Panc1 (cell line): ENCODE results near the gene MINDY4B. TPM values are rescaled to one million over a fixed set of nuclear protein-coding genes. Genes with fewer than 3 reads are reported as not detected.

Experiments
- ATAC-seq: fragments of 200-7000 bp; cut with Tn5 transposase; 2 replicates; pipeline ENCODE4 v1.9.1; 2020; ENCODE audit warnings: mild to moderate bottlenecking, moderate library complexity
- BruUV-seq: library from RNA; stranded (reverse); fragments of 400-500 nt; replicated peaks from 2 replicates; lab custom pipeline; 2021; lab: Mats Ljungman, UMichigan
- CTCF ChIA-PET: fragments of 300-600 bp; sonication (Branson Sonifier 250); formaldehyde crosslinking; loops from one replicate; lab custom pipeline; 2022; ENCODE audit warnings: antibody characterized with exemption; lab: Charles Lee
- POLR2A ChIA-PET: fragments of 300-600 bp; sonication (Branson Sonifier 250); formaldehyde crosslinking; loops from one replicate; lab custom pipeline; 2022; ENCODE audit warnings: antibody characterized with exemption; lab: Charles Lee
- DNase-seq: peaks from one replicate; pipeline ENCODE4 v3.0.0-alpha.2; 2010; ENCODE audit warnings: low read depth, low spot score
- H3K27ac ChIP-seq: 2 replicates; pipeline ENCODE4 v1.5.1; 2011; ENCODE audit warnings: mild to moderate bottlenecking, low read length, inconsistent platforms
- H3K27me3 ChIP-seq: fragments of 200-500 bp; sonication (Bioruptor generic); 2 replicates; pipeline ENCODE4 v1.6.0; 2014; ENCODE audit warnings: low read length, inconsistent platforms; ENCODE audit not compliant: control insufficient read depth, insufficient read depth
- H3K36me3 ChIP-seq: fragments of 200-500 bp; sonication (Bioruptor generic); 2 replicates; pipeline ENCODE4 v1.5.1; 2014; ENCODE audit warnings: inconsistent platforms, mild to moderate bottlenecking, low read length, moderate library complexity; ENCODE audit not compliant: control insufficient read depth, insufficient read depth
- H3K4me1 ChIP-seq: 2 replicates; pipeline ENCODE4 v1.5.1; 2011; ENCODE audit warnings: inconsistent platforms, mild to moderate bottlenecking, low read length, moderate library complexity; ENCODE audit not compliant: control insufficient read depth, insufficient read depth
- H3K4me3 ChIP-seq, 2 experiments: 2 replicates each; pipeline ENCODE4 v1.5.1; 2011 to 2012; ENCODE audit warnings: low read depth in 2 of 2, low read length in 2 of 2, mild to moderate bottlenecking in 2 of 2, inconsistent platforms in 1 of 2, moderate library complexity in 1 of 2
- H3K9me3 ChIP-seq: fragments of 200-500 bp; sonication (Bioruptor generic); 2 replicates; pipeline ENCODE4 v1.5.1; 2014; ENCODE audit warnings: low read depth, mild to moderate bottlenecking, inconsistent platforms, low read length, moderate library complexity; ENCODE audit not compliant: control insufficient read depth, insufficient read depth
- CTCF ChIP-seq: fragments of 450-650 bp; IDR thresholded peaks from 2 replicates; pipeline ENCODE4 v1.5.1; 2017; ENCODE audit warnings: mild to moderate bottlenecking
- POLR2AphosphoS5 ChIP-seq: IDR thresholded peaks from 2 replicates; pipeline ENCODE4 v1.6.1; 2012; ENCODE audit warnings: mild to moderate bottlenecking, low read depth, low read length, moderate library complexity
- REST ChIP-seq, 2 experiments: IDR thresholded peaks; 2 replicates each; pipeline ENCODE4 v1.6.1; 2011 to 2012; ENCODE audit warnings: low read depth in 2 of 2, control low read depth in 1 of 2, low read length in 1 of 2, mild to moderate bottlenecking in 1 of 2, moderate library complexity in 1 of 2; ENCODE audit not compliant: insufficient read depth in 1 of 2
- SIN3A ChIP-seq: IDR thresholded peaks from 2 replicates; pipeline ENCODE4 v1.6.1; 2012; ENCODE audit warnings: low read depth, mild to moderate bottlenecking, low read length, moderate library complexity, borderline replicate concordance; ENCODE audit not compliant: insufficient read depth
- TCF7L2 ChIP-seq: IDR thresholded peaks from 2 replicates; pipeline ENCODE4 v1.6.1; 2011; ENCODE audit warnings: mild to moderate bottlenecking, low read depth, low read length, inconsistent platforms
- in situ Hi-C: cut with HindIII; loops from 2 replicates; pipeline ENCODE4 v1.10.0; 2016; ENCODE audit warnings: low sequenced_read_pairs, low pct_unique_long_range_greater_than_20kb
- intact Hi-C: fragments of 100-400 bp; cut with micrococcal nuclease; formaldehyde crosslinking; loops from one replicate; pipeline ENCODE4 v1.10.0; 2022; ENCODE audit not compliant: unreplicated experiment
- total RNA-seq: library from RNA; stranded (reverse); gene quantifications from one replicate; pipeline ENCODE4 v1.2.1, GENCODE V29; 2021; ENCODE audit not compliant: unreplicated experiment

MINDY4B gene
- total RNA-seq, 1 experiment from 2014 or later: not detected

DNA sequence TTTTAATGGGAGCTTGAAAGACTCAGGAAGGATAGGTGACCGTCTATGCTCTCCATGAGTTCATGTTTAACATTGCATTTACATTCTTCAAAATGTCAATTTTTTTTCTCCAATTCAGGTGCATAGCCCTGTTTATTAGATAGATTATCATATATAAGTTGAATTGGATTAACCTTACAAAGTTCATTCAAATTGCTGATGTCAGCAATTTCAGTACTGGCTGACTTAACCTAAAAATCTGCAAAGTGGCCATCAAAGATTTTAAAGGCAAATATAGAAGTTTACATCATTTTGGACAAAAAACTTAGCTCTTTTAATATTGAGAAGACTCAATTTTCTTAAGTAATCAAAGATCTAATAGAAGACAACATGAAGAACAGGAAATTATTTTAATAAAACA lies 57.8 kb downstream of the MINDY4B start:
- ATAC-seq (no peak), DNase-seq (no peak)
- Histone ChIP-seq H3K4me1 (no peaks in the 10 kb centered on the region), H3K36me3 (no peaks in the 10 kb centered on the region), H3K27me3 (peaks cover 11% of the 10 kb centered on the region; the same call in 1 of the 2 replicates), H3K9me3 (no peaks in the 10 kb centered on the region; the same call in 1 of the 2 replicates), H3K27ac (no peak overlapping the region), H3K4me3 (no peak overlapping the region)
- CTCF ChIA-PET: no interaction called here
- in situ Hi-C loops: no loop called here
- TF ChIP-seq CTCF (no peak), TCF7L2 (no peak), SIN3A (no peak), POLR2AphosphoS5 (no peak)
- no TSS peak for BruUV-seq
- POLR2A ChIA-PET: no interaction called here
- intact Hi-C loops: no loop called here

DNA sequence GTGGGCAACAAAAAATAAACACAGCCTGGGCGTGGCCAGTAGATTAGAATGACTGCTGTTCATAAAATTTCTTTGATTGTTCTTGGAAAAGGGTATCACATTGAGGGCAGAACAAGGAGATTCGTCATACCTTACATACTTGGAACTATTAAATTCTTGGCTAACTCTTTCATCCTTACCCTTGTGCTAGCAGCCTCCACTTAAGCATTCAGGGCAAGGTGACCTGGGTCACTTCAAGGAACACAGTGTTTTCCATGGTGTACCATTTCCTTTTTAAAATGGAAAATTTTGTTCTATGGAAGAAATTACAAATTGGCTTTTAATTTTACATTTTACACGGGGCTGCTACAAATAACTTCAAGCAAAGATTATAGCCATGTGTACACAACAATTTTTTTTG lies 60.8 kb downstream of the MINDY4B start:
- ATAC-seq: no peak
- CTCF ChIA-PET: no interaction called here
- POLR2A ChIA-PET: no interaction called here
- Histone ChIP-seq H3K27ac (no peak overlapping the region), H3K9me3 (no peaks in the 10 kb centered on the region), H3K4me3 (no peak overlapping the region), H3K4me1 (no peaks in the 10 kb centered on the region), H3K36me3 (no peaks in the 10 kb centered on the region), H3K27me3 (peaks cover 16% of the 10 kb centered on the region; the same call in 1 of the 2 replicates)
- no TSS peak for BruUV-seq
- DNase-seq: no peak
- in situ Hi-C loops: no loop called here
- TF ChIP-seq POLR2AphosphoS5 (no peak), CTCF (no peak), REST (IDR thresholded peaks at IDR 0.05; ENCODE audit: insufficient read depth in 1 of 2, low read depth in 2 of 2, low read length in 1 of 2) (no peak), SIN3A (no peak), TCF7L2 (no peak)
- intact Hi-C loops: no loop called here
